Mucosa of stomach (tissue), 1 donor: ENCODE data around the gene DNAJB6.

Experiments
- H3K27me3 ChIP-seq: one replicate; pipeline ENCODE4 v1.7.0; 2013; ENCODE audit warnings: mild to moderate bottlenecking, low read length; ENCODE audit not compliant: control insufficient read depth, insufficient read depth
- H3K36me3 ChIP-seq: one replicate; pipeline ENCODE4 v1.7.0; 2013; ENCODE audit warnings: low read length; ENCODE audit not compliant: control insufficient read depth, insufficient read depth
- H3K4me1 ChIP-seq: one replicate; pipeline ENCODE4 v1.7.0; 2013; ENCODE audit warnings: mild to moderate bottlenecking, low read length; ENCODE audit not compliant: control insufficient read depth, insufficient read depth
- H3K4me3 ChIP-seq: one replicate; pipeline ENCODE4 v1.7.0; 2013; ENCODE audit warnings: low read length
- H3K9ac ChIP-seq: one replicate; pipeline ENCODE4 v1.7.0; 2013; ENCODE audit warnings: mild to moderate bottlenecking, low read length, moderate library complexity
- H3K9me3 ChIP-seq: one replicate; pipeline ENCODE4 v1.7.0; 2013; ENCODE audit warnings: mild to moderate bottlenecking, low read length, moderate library complexity; ENCODE audit not compliant: control insufficient read depth
- donor health status: Pancreatic carcinoma.

DNAJB6 gene

GRCh38 chr7:157410831-157411556, 74.2 kb downstream of the DNAJB6 start:
- Histone ChIP-seq H3K9ac (no peak overlapping the region), H3K27me3 (no peaks in the 10 kb centered on the region), H3K4me3 (no peak overlapping the region), H3K9me3 (no peaks in the 10 kb centered on the region), H3K36me3 (no peaks in the 10 kb centered on the region), H3K4me1 (no peaks in the 10 kb centered on the region)

GRCh38 chr7:157411580-157411979, 74.8 kb downstream of the DNAJB6 start:
- Histone ChIP-seq H3K27me3 (no peaks in the 10 kb centered on the region), H3K4me1 (no peaks in the 10 kb centered on the region), H3K4me3 (no peak overlapping the region), H3K36me3 (no peaks in the 10 kb centered on the region), H3K9me3 (no peaks in the 10 kb centered on the region), H3K9ac (no peak overlapping the region)

GRCh38 chr7:157412021-157412443, 75.2 kb downstream of the DNAJB6 start:
- Histone ChIP-seq H3K9me3 (no peaks in the 10 kb centered on the region), H3K9ac (no peak overlapping the region), H3K27me3 (no peaks in the 10 kb centered on the region), H3K4me1 (no peaks in the 10 kb centered on the region), H3K4me3 (no peak overlapping the region), H3K36me3 (no peaks in the 10 kb centered on the region)

- H3K4me1 ChIP-seq, result no peaks in the 10 kb centered on the region
- no peaks in the 10 kb centered on the region for H3K27me3 ChIP-seq
- no peaks in the 10 kb centered on the region for H3K9me3 ChIP-seq
- H3K9ac ChIP-seq, result no peak overlapping the region
- H3K4me3 ChIP-seq, result no peak overlapping the region
- no peaks in the 10 kb centered on the region for H3K36me3 ChIP-seq
Observed at GRCh38 chr7:157412491-157413180, 75.8 kb downstream of the DNAJB6 start.

GRCh38 chr7:157413881-157414701, 77.3 kb downstream of the DNAJB6 start:
- H3K27me3 ChIP-seq, result no peaks in the 10 kb centered on the region
- no peaks in the 10 kb centered on the region for H3K9me3 ChIP-seq
- no peaks in the 10 kb centered on the region for H3K36me3 ChIP-seq

GRCh38 chr7:157414702-157415096, 77.9 kb downstream of the DNAJB6 start:
- H3K9me3 ChIP-seq, result no peaks in the 10 kb centered on the region
- no peak overlapping the region for H3K9ac ChIP-seq
- no peaks in the 10 kb centered on the region for H3K4me1 ChIP-seq
- no peak overlapping the region for H3K4me3 ChIP-seq
- no peaks in the 10 kb centered on the region for H3K36me3 ChIP-seq
- H3K27me3 ChIP-seq, result no peaks in the 10 kb centered on the region

More at GRCh38 chr7:157413881-157414701, 77.3 kb downstream of the DNAJB6 start:
- H3K4me3 ChIP-seq, result no peak overlapping the region
- no peak overlapping the region for H3K9ac ChIP-seq
- no peaks in the 10 kb centered on the region for H3K4me1 ChIP-seq

GRCh38 chr7:157415486-157415885, 78.7 kb downstream of the DNAJB6 start:
- no peaks in the 10 kb centered on the region for H3K36me3 ChIP-seq
- H3K9ac ChIP-seq, result no peak overlapping the region
- H3K9me3 ChIP-seq, result no peaks in the 10 kb centered on the region
- no peaks in the 10 kb centered on the region for H3K4me1 ChIP-seq
- no peaks in the 10 kb centered on the region for H3K27me3 ChIP-seq
- no peak overlapping the region for H3K4me3 ChIP-seq

- H3K9ac ChIP-seq, result no peak overlapping the region
- no peak overlapping the region for H3K4me3 ChIP-seq
- H3K36me3 ChIP-seq, result no peaks in the 10 kb centered on the region
- no peaks in the 10 kb centered on the region for H3K9me3 ChIP-seq
- H3K27me3 ChIP-seq, result no peaks in the 10 kb centered on the region
- no peaks in the 10 kb centered on the region for H3K4me1 ChIP-seq
Observed at GRCh38 chr7:157416011-157416410, 79.2 kb downstream of the DNAJB6 start.

- H3K36me3 ChIP-seq, result no peaks in the 10 kb centered on the region
- H3K27me3 ChIP-seq, result no peaks in the 10 kb centered on the region
- no peak overlapping the region for H3K4me3 ChIP-seq
- H3K9ac ChIP-seq, result no peak overlapping the region
- H3K9me3 ChIP-seq, result no peaks in the 10 kb centered on the region
- H3K4me1 ChIP-seq, result no peaks in the 10 kb centered on the region
Observed at GRCh38 chr7:157418204-157419034, 81.6 kb downstream of the DNAJB6 start.

GRCh38 chr7:157419035-157419293, 82.2 kb downstream of the DNAJB6 start:
- H3K27me3 ChIP-seq, result no peaks in the 10 kb centered on the region
- no peak overlapping the region for H3K9ac ChIP-seq
- H3K4me3 ChIP-seq, result no peak overlapping the region
- no peaks in the 10 kb centered on the region for H3K9me3 ChIP-seq
- no peaks in the 10 kb centered on the region for H3K4me1 ChIP-seq
- H3K36me3 ChIP-seq, result no peaks in the 10 kb centered on the region

- H3K4me3 ChIP-seq, result no peak overlapping the region
- no peaks in the 10 kb centered on the region for H3K36me3 ChIP-seq
- H3K9ac ChIP-seq, result no peak overlapping the region
- no peaks in the 10 kb centered on the region for H3K9me3 ChIP-seq
- no peaks in the 10 kb centered on the region for H3K4me1 ChIP-seq
- no peaks in the 10 kb centered on the region for H3K27me3 ChIP-seq
Observed at GRCh38 chr7:157422279-157422678, 85.5 kb downstream of the DNAJB6 start.
